ENCODE data around the gene AKR7A3. TPM values are rescaled to one million over a fixed set of nuclear protein-coding genes. Genes with fewer than 3 reads are reported as not detected.
"Not testable (repeated sequence)": the region's sequence is repeated elsewhere in the genome, so short reads cannot be mapped to it uniquely, and the experiment has no call there.

Gene AKR7A3
- polyA plus RNA-seq, 3 donors = 1.3 to 3.2 (median 1.5) TPM

- DNase-seq (ENCODE audit: extremely low read depth in 1 of 11, low read depth in 9 of 11, low spot score in 4 of 11) = no peak
Measured at GRCh38 chr1:19262744-19263143, 25.8 kb downstream of the AKR7A3 start.

GRCh38 chr1:19262047-19262446 lies 26.5 kb downstream of the AKR7A3 start:
- no peak for DNase-seq (ENCODE audit: extremely low read depth in 1 of 11, low read depth in 9 of 11, low spot score in 4 of 11)

GRCh38 chr1:19260211-19261138 lies 28.1 kb downstream of the AKR7A3 start:
- no peak for DNase-seq (ENCODE audit: extremely low read depth in 1 of 11, low read depth in 9 of 11, low spot score in 4 of 11)

GRCh38 chr1:19258353-19258752 lies 30.2 kb downstream of the AKR7A3 start:
- no peak for DNase-seq (ENCODE audit: extremely low read depth in 1 of 11, low read depth in 9 of 11, low spot score in 4 of 11)

- no peak for DNase-seq (ENCODE audit: extremely low read depth in 1 of 11, low read depth in 9 of 11, low spot score in 4 of 11)
Measured at GRCh38 chr1:19257178-19257914, 31.2 kb downstream of the AKR7A3 start.

- not testable (repeated sequence) for DNase-seq (ENCODE audit: extremely low read depth in 1 of 11, low read depth in 9 of 11, low spot score in 4 of 11)
Measured at GRCh38 chr1:19256301-19256700, 32.3 kb downstream of the AKR7A3 start.

GRCh38 chr1:19255288-19255687 lies 33.3 kb downstream of the AKR7A3 start:
- DNase-seq (ENCODE audit: extremely low read depth in 1 of 11, low read depth in 9 of 11, low spot score in 4 of 11) = no peak

- DNase-seq (ENCODE audit: extremely low read depth in 1 of 11, low read depth in 9 of 11, low spot score in 4 of 11) = no peak
Measured at GRCh38 chr1:19254416-19254815, 34.2 kb downstream of the AKR7A3 start.

GRCh38 chr1:19251305-19252196 lies 37.0 kb downstream of the AKR7A3 start, which contains the start of the genes EMC1 and MRTO4:
EMC1 (minus strand) TSS chr1:19251524; CDS start chr1:19251509, 15 bp downstream.
MRTO4 (plus strand) TSS chr1:19251805; CDS start chr1:19251836, 31 bp downstream.
- DNase-seq (ENCODE audit: extremely low read depth in 1 of 11, low read depth in 9 of 11, low spot score in 4 of 11) = peak; percentile 72 to 85 (median 78)

GRCh38 chr1:19250629-19251304 lies 37.8 kb downstream of the AKR7A3 start:
- DNase-seq (ENCODE audit: extremely low read depth in 1 of 11, low read depth in 9 of 11, low spot score in 4 of 11) = no peak

- DNase-seq (ENCODE audit: extremely low read depth in 1 of 11, low read depth in 9 of 11, low spot score in 4 of 11) = peak in 2 of 11 donors; percentile 24 to 27
Measured at GRCh38 chr1:19240673-19241538, 47.7 kb downstream of the AKR7A3 start.

- no peak for DNase-seq (ENCODE audit: extremely low read depth in 1 of 11, low read depth in 9 of 11, low spot score in 4 of 11)
Measured at GRCh38 chr1:19239876-19240275, 48.7 kb downstream of the AKR7A3 start.

GRCh38 chr1:19234224-19234623 lies 54.3 kb downstream of the AKR7A3 start:
- no peak for DNase-seq (ENCODE audit: extremely low read depth in 1 of 11, low read depth in 9 of 11, low spot score in 4 of 11)

Other genes with a start within 250 kb of the AKR7A3 start
- 100 to 1,000 TPM; 109 to 149 (median 124) TPM for gene UBR4, start 78.5 kb downstream of the AKR7A3 start, polyA plus RNA-seq (ENCODE audit: insufficient read length in 3 of 3)
- gene EMC1, start 37.2 kb downstream of the AKR7A3 start, polyA plus RNA-seq (ENCODE audit: insufficient read length in 3 of 3) = 10 to 100 TPM; 47.9 to 51.9 (median 50.9) TPM
- 10 to 100 TPM; 29.5 to 31.2 (median 30.6) TPM for gene MRTO4, start 37.0 kb downstream of the AKR7A3 start, polyA plus RNA-seq (ENCODE audit: insufficient read length in 3 of 3)
- 10 to 100 TPM; 66.5 to 97.1 (median 94.6) TPM for gene AKR7A2, start 23.4 kb upstream of the AKR7A3 start, polyA plus RNA-seq (ENCODE audit: insufficient read length in 3 of 3)
- gene SLC66A1, start 23.6 kb upstream of the AKR7A3 start, polyA plus RNA-seq (ENCODE audit: insufficient read length in 3 of 3) = 10 to 100 TPM; 10.1 to 16.8 (median 15.7) TPM
- gene CAPZB, start 196.8 kb upstream of the AKR7A3 start, polyA plus RNA-seq (ENCODE audit: insufficient read length in 3 of 3) = 100 to 1,000 TPM; 229 to 280 (median 234) TPM

All from renal cortex interstitium (tissue), 11 donors.